Measurements from ENCODE around the gene COMMD6.

GRCh38 chr13:75541961-75542360, 4.3 kb upstream of the COMMD6 start:
- TF ChIP-seq FOXK1 (CRISPR knock-in tag; IDR thresholded peaks at IDR 0.05; ENCODE audit: borderline replicate concordance, low read depth) = no peak
- TF ChIP-seq SNAPC5 (CRISPR knock-in tag; IDR thresholded peaks at IDR 0.05; ENCODE audit: borderline replicate concordance) = no peak
- no peak for TF ChIP-seq MYC (CRISPR knock-in tag; IDR thresholded peaks at IDR 0.05; ENCODE audit: borderline replicate concordance)
- TF ChIP-seq NFRKB (IDR thresholded peaks at IDR 0.05) = no peak
- TF ChIP-seq CTCF (CRISPR knock-in tag; IDR thresholded peaks at IDR 0.05) = no peak

All from HepG2 (cell line).